ENCODE measurements around the gene KIF5A. TPM values are rescaled to one million over a fixed set of nuclear protein-coding genes. Genes with fewer than 3 reads are reported as not detected.
A peak's percentile ranks its signal among the peaks of the same experiment; 100 is the strongest.

KIF5A gene
- total RNA-seq, 1 donor, result 0.72 TPM

- DNase-seq (ENCODE audit: low read depth), result no peak
- no peak overlapping the region for H3K4me3 ChIP-seq (ENCODE audit: low read depth, low read length)
- TF ChIP-seq CTCF (IDR thresholded peaks at IDR 0.05; ENCODE audit: insufficient read depth, low read length), result no peak
Measured at GRCh38 chr12:57521525-57522010, 28.3 kb upstream of the KIF5A start.

- H3K4me3 ChIP-seq (ENCODE audit: low read depth, low read length), result peak within 1 kb of the TSS; percentile 86
- no peak for TF ChIP-seq CTCF (IDR thresholded peaks at IDR 0.05; ENCODE audit: insufficient read depth, low read length)
- peak; percentile 95 for DNase-seq (ENCODE audit: low read depth)
Measured at GRCh38 chr12:57522011-57522886, 27.6 kb upstream of the KIF5A start, which contains the start of gene MBD6. MBD6 (plus strand) TSS chr12:57522824; CDS start chr12:57524304, 1,480 bp downstream.

- peak overlapping the region; percentile 86 for H3K4me3 ChIP-seq (ENCODE audit: low read depth, low read length)
- TF ChIP-seq CTCF (IDR thresholded peaks at IDR 0.05; ENCODE audit: insufficient read depth, low read length), result no peak
- peak; percentile 58 for DNase-seq (ENCODE audit: low read depth)
Measured at GRCh38 chr12:57522887-57523705, 26.7 kb upstream of the KIF5A start.

- TF ChIP-seq CTCF (IDR thresholded peaks at IDR 0.05; ENCODE audit: insufficient read depth, low read length), result no peak
- peak; percentile 32 for DNase-seq (ENCODE audit: low read depth)
- H3K4me3 ChIP-seq (ENCODE audit: low read depth, low read length), result peak overlapping the region; percentile 86
Measured at GRCh38 chr12:57523706-57524614, 25.9 kb upstream of the KIF5A start.

- DNase-seq (ENCODE audit: low read depth), result no peak
- H3K4me3 ChIP-seq (ENCODE audit: low read depth, low read length), result peak overlapping the region; percentile 86
- TF ChIP-seq CTCF (IDR thresholded peaks at IDR 0.05; ENCODE audit: insufficient read depth, low read length), result no peak
Measured at GRCh38 chr12:57524814-57525614, 24.8 kb upstream of the KIF5A start.

All from fibroblast of the aortic adventitia (primary cell).